ENCODE results near the gene PPP2R5B. TPM values are rescaled to one million over a fixed set of nuclear protein-coding genes. Genes with fewer than 3 reads are reported as not detected.
A peak's percentile ranks its signal among the peaks of the same experiment; 100 is the strongest.

PPP2R5B gene
- total RNA-seq, 1 experiment from 2014 or later, result 7.4 TPM

DNA sequence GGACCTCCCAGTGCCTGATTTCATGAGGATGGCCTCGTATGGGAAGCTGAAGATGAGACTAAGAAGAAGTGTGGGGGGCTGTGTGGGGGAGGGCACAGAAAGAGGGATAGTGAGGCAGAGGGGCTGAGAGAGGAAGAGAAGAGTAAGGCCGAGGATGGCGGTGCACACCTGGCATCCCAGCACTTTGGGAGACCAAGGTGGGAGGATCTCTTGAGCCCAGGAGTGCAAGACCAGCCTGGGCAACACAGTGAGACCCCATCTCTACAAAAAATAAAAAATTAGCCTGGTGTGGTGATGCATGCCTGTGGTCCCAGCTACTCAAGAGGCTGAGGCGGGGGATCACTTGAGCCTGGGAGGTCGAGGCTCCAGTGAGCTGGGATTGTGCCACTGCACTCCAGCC is 32.6 kb upstream of the PPP2R5B start:
- Mint-ChIP-seq H3K9me3 (ENCODE audit: unreplicated experiment) (no peaks in the 10 kb centered on the region), H3K27ac (ENCODE audit: unreplicated experiment) (peak overlapping the region; percentile 93), H3K4me1 (ENCODE audit: low read depth, unreplicated experiment) (peaks cover 35% of the 10 kb centered on the region), H3K4me3 (ENCODE audit: unreplicated experiment) (peak overlapping the region; percentile 80), H3K36me3 (ENCODE audit: insufficient read depth, unreplicated experiment) (peaks cover 58% of the 10 kb centered on the region), H3K27me3 (ENCODE audit: insufficient read depth, unreplicated experiment) (no peaks in the 10 kb centered on the region)
- no peaks in the 10 kb centered on the region for H3K27me3 ChIP-seq (replicated peaks; ENCODE audit: control insufficient read depth, insufficient read depth, low read length)
- CTCF ChIA-PET, result interaction anchor here (1.4 to 5.0 kb wide), 3 partner anchors 15 to 44 kb away, joined by 4 to 51 read pairs (median 22); no protein-coding TSS in a partner anchor
- POLR2A ChIA-PET, result interaction anchor here (0.5 to 1.1 kb wide), 2 partner anchors 31 to 230 kb away, joined by 3 read pairs; partner anchors contain the start of genes FAU and MRPL49
- peaks cover 12% of the 10 kb centered on the region for H3K36me3 ChIP-seq (ENCODE audit: control insufficient read depth, insufficient read depth, low read length)
- H3K9me3 ChIP-seq, result no peaks in the 10 kb centered on the region
- peak overlapping the region; percentile 78 for H3K4me3 ChIP-seq (ENCODE audit: low read depth, low read length)
- TF ChIP-seq, protein P1, sequence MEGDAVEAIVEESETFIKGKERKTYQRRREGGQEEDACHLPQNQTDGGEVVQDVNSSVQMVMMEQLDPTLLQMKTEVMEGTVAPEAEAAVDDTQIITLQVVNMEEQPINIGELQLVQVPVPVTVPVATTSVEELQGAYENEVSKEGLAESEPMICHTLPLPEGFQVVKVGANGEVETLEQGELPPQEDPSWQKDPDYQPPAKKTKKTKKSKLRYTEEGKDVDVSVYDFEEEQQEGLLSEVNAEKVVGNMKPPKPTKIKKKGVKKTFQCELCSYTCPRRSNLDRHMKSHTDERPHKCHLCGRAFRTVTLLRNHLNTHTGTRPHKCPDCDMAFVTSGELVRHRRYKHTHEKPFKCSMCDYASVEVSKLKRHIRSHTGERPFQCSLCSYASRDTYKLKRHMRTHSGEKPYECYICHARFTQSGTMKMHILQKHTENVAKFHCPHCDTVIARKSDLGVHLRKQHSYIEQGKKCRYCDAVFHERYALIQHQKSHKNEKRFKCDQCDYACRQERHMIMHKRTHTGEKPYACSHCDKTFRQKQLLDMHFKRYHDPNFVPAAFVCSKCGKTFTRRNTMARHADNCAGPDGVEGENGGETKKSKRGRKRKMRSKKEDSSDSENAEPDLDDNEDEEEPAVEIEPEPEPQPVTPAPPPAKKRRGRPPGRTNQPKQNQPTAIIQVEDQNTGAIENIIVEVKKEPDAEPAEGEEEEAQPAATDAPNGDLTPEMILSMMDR (IDR thresholded peaks at IDR 0.05; ENCODE audit: insufficient read depth in 1 of 2, low read depth in 1 of 2, low read length in 1 of 2, severe bottlenecking in 1 of 2, unreplicated experiment in 1 of 2), result no peak
- intact Hi-C loops (cut with micrococcal nuclease; ENCODE audit: unreplicated experiment), result loop anchor here (5.0 kb wide), 1 partner anchor 90 kb away; the partner anchor contains the start of gene MAP4K2
- BruUV-seq (replicated peaks), result no TSS peak
- H3K4me1 ChIP-seq, result peaks cover 67% of the 10 kb centered on the region
- DNase-seq, result no peak

DNA sequence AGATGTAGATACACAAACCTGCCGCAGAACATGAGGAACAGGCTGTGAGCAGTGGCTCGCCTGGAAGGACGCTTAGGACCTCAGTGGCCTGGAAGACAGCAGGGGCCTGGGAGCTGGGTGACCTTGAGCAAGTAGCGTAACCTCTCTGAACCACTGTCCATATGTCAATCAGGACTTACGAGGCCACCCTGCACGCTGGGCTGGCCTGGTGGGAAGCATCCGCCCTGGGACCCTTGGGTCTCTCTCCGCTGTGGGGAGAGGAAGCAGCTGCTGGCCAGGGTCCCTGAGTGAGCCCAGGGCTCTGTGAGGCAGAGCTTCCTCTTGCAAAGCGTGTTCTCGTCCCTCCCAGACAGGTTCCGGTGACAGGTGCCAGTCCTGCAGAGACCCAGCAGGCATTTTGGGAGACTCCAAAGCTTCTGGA is 32.1 kb upstream of the PPP2R5B start:
- Histone ChIP-seq H3K4me3 (ENCODE audit: low read depth, low read length) (peak overlapping the region; percentile 78), H3K9me3 (no peaks in the 10 kb centered on the region), H3K27me3 (replicated peaks; ENCODE audit: control insufficient read depth, insufficient read depth, low read length) (no peaks in the 10 kb centered on the region), H3K36me3 (ENCODE audit: control insufficient read depth, insufficient read depth, low read length) (peaks cover 12% of the 10 kb centered on the region), H3K4me1 (peaks cover 63% of the 10 kb centered on the region)
- no peaks in the 10 kb centered on the region for H3K9me3 Mint-ChIP-seq (ENCODE audit: unreplicated experiment)
- H3K27me3 Mint-ChIP-seq (ENCODE audit: insufficient read depth, unreplicated experiment), result no peaks in the 10 kb centered on the region
- peaks cover 63% of the 10 kb centered on the region for H3K36me3 Mint-ChIP-seq (ENCODE audit: insufficient read depth, unreplicated experiment)
- DNase-seq, result no peak
- BruUV-seq (replicated peaks), result no TSS peak
- CTCF ChIA-PET, result interaction anchor here (1.4 to 3.1 kb wide), 3 partner anchors 16 to 44 kb away, joined by 4 to 22 read pairs (median 5); no protein-coding TSS in a partner anchor
- POLR2A ChIA-PET, result interaction anchor here (0.5 to 1.1 kb wide), 2 partner anchors 32 to 230 kb away, joined by 3 read pairs; partner anchors contain the start of genes FAU and MRPL49
- TF ChIP-seq, protein P1 (IDR thresholded peaks at IDR 0.05; ENCODE audit: insufficient read depth in 1 of 2, low read depth in 1 of 2, low read length in 1 of 2, severe bottlenecking in 1 of 2, unreplicated experiment in 1 of 2), result no peak
- peak overlapping the region; percentile 80 for H3K4me3 Mint-ChIP-seq (ENCODE audit: unreplicated experiment)
- peak overlapping the region; percentile 93 for H3K27ac Mint-ChIP-seq (ENCODE audit: unreplicated experiment)
- peaks cover 32% of the 10 kb centered on the region for H3K4me1 Mint-ChIP-seq (ENCODE audit: low read depth, unreplicated experiment)
- intact Hi-C loops (cut with micrococcal nuclease; ENCODE audit: unreplicated experiment), result loop anchor here (5.0 kb wide), 1 partner anchor 90 kb away; the partner anchor contains the start of gene MAP4K2

DNA sequence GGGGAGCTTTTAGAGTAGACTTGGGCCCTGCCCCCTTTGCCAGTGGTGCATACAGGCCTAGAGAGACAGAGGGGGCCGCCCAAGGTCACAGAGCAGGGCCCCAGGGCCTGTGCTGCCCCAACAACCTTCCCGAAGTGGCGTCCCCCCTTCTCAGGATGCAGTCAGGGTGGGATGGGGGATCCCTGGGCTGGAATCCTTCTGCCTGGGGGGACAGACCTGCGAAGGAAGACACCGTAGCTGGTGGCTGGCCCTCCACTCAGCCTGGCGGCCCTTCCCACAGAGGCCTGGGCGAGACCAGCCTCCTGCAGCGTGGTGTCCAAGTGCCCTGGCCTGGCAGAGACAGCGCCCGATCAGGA is 31.7 kb upstream of the PPP2R5B start:
- H3K4me3 ChIP-seq (ENCODE audit: low read depth, low read length), result peak overlapping the region; percentile 78
- TF ChIP-seq, protein P1 (IDR thresholded peaks at IDR 0.05; ENCODE audit: insufficient read depth in 1 of 2, low read depth in 1 of 2, low read length in 1 of 2, severe bottlenecking in 1 of 2, unreplicated experiment in 1 of 2), result no peak
- H3K4me3 Mint-ChIP-seq (ENCODE audit: unreplicated experiment), result peak overlapping the region; percentile 80

More for the DNA sequence above, 31.7 kb upstream of the PPP2R5B start:
- H3K4me1 ChIP-seq, result peaks cover 59% of the 10 kb centered on the region
- H3K9me3 Mint-ChIP-seq (ENCODE audit: unreplicated experiment), result no peaks in the 10 kb centered on the region
- no peak for DNase-seq
- peaks cover 66% of the 10 kb centered on the region for H3K36me3 Mint-ChIP-seq (ENCODE audit: insufficient read depth, unreplicated experiment)
- H3K9me3 ChIP-seq, result no peaks in the 10 kb centered on the region
- peaks cover 28% of the 10 kb centered on the region for H3K4me1 Mint-ChIP-seq (ENCODE audit: low read depth, unreplicated experiment)
- TSS peak; percentile 43 for BruUV-seq (replicated peaks)
- ChIA-PET POLR2A (interaction anchor here (1.1 kb wide), 1 partner anchor 229 kb away, joined by 3 read pairs; the partner anchor contains the start of genes FAU and MRPL49), CTCF (interaction anchor here (1.4 to 3.1 kb wide), 3 partner anchors 16 to 45 kb away, joined by 4 to 22 read pairs (median 5); no protein-coding TSS in a partner anchor)
- no peaks in the 10 kb centered on the region for H3K27me3 ChIP-seq (replicated peaks; ENCODE audit: control insufficient read depth, insufficient read depth, low read length)
- H3K27ac Mint-ChIP-seq (ENCODE audit: unreplicated experiment), result peak overlapping the region; percentile 93
- H3K36me3 ChIP-seq (ENCODE audit: control insufficient read depth, insufficient read depth, low read length), result peaks cover 12% of the 10 kb centered on the region
- intact Hi-C loops (cut with micrococcal nuclease; ENCODE audit: unreplicated experiment), result loop anchor here (5.0 kb wide), 1 partner anchor 91 kb away; the partner anchor contains the start of gene MAP4K2
- no peaks in the 10 kb centered on the region for H3K27me3 Mint-ChIP-seq (ENCODE audit: insufficient read depth, unreplicated experiment)

Measured in Caco-2 (cell line).